Uterine smooth muscle cell (primary cell): Measurements from ENCODE around the gene AMFR. TPM values are rescaled to one million over a fixed set of nuclear protein-coding genes. Genes with fewer than 3 reads are reported as not detected.

Experiments used
- total RNA-seq: library from RNA; depleted of rRNA; stranded (reverse); fragments of >200 nt; gene quantifications from 2 replicates; pipeline ENCODE4 v1.2.3, GENCODE V29; 2014

Gene AMFR
- 231 and 337 TPM in 2 replicates for total RNA-seq

GRCh38 chr16:56425439-56425832, at the start of gene AMFR:
Gene AMFR (minus strand): TSS chr16:56425545. CDS start chr16:56425327, 218 bp downstream.

GRCh38 chr16:56450986-56451752, 25.8 kb upstream of the AMFR start, which contains the start of the genes NUDT21 and OGFOD1:
Gene NUDT21 (minus strand): TSS chr16:56451332. CDS start chr16:56451202, 130 bp downstream.
Gene OGFOD1 (plus strand): TSS chr16:56451554. CDS start chr16:56451613, 59 bp downstream.

Other genes with a start within 250 kb of the AMFR start
- under 0.01 TPM in 2 replicates for gene GNAO1, start 234.1 kb downstream of the AMFR start, total RNA-seq
- 102 and 149 TPM in 2 replicates for gene NUDT21, start 25.8 kb upstream of the AMFR start, total RNA-seq
- 73.1 and 95.2 TPM in 2 replicates for gene OGFOD1, start 26.0 kb upstream of the AMFR start, total RNA-seq
- gene BBS2, start 94.5 kb upstream of the AMFR start, total RNA-seq: 68.5 and 80.6 TPM in 2 replicates
- gene MT4, start 139.5 kb upstream of the AMFR start, total RNA-seq: not detected in 2 replicates
- 0.44 TPM in 1 of 2 replicates, not detected in the other for gene MT3, start 164.0 kb upstream of the AMFR start, total RNA-seq
- gene MT2A, start 183.0 kb upstream of the AMFR start, total RNA-seq: 173 and 194 TPM in 2 replicates
- gene MT1E, start 200.2 kb upstream of the AMFR start, total RNA-seq: 109 and 132 TPM in 2 replicates
- 0.50 and 1.8 TPM in 2 replicates for gene MT1M, start 207.1 kb upstream of the AMFR start, total RNA-seq
- gene MT1A, start 213.1 kb upstream of the AMFR start, total RNA-seq: 3.9 and 7.7 TPM in 2 replicates
- not detected in 2 replicates for gene MT1B, start 226.3 kb upstream of the AMFR start, total RNA-seq
- gene MT1F, start 232.4 kb upstream of the AMFR start, total RNA-seq: 0.22 TPM in 1 of 2 replicates, not detected in the other
- gene MT1G, start 242.5 kb upstream of the AMFR start, total RNA-seq: 0.55 TPM in 1 of 2 replicates, not detected in the other
- not detected in 2 replicates for gene MT1H, start 244.3 kb upstream of the AMFR start, total RNA-seq